DMS 273 (cell line): ENCODE results near the gene PLEKHG7.

Source experiments
- DNase-seq: peaks from one replicate; lab custom pipeline; 2025; ENCODE audit not compliant: unreplicated experiment; lab: John Stamatoyannopoulos, UW

The PLEKHG7 gene

GRCh38 chr12:92794814-92795213 is 92.0 kb downstream of the PLEKHG7 start:
- DNase-seq = no peak

- DNase-seq = no peak
Observed at GRCh38 chr12:92796650-92797049, 93.9 kb downstream of the PLEKHG7 start.

GRCh38 chr12:92802906-92803305 is 100.1 kb downstream of the PLEKHG7 start:
- DNase-seq = no peak

GRCh38 chr12:92803903-92804302 is 101.1 kb downstream of the PLEKHG7 start:
- DNase-seq = no peak

GRCh38 chr12:92810370-92810769 is 107.6 kb downstream of the PLEKHG7 start:
- no peak for DNase-seq

GRCh38 chr12:92814584-92814983 is 111.8 kb downstream of the PLEKHG7 start:
- DNase-seq = no peak

- DNase-seq = no peak
Observed at GRCh38 chr12:92821142-92821541, 118.4 kb downstream of the PLEKHG7 start.
